Activated CD4-positive, alpha-beta T cell treated with anti-CD3 and anti-CD28 coated beads, Interleukin-2, amount 50 U/mL, for 24 hours (primary cell): ENCODE results near the gene DSCAM.
"Not testable (repeated sequence)": the region's sequence is repeated elsewhere in the genome, so short reads cannot be mapped to it uniquely, and the experiment has no call there.

ENCODE experiments used
- DNase-seq, 2 donors: peaks; one replicate each; pipeline ENCODE4 v3.0.0-alpha.2; 2020; ENCODE audit warnings: low read depth in 1 of 2, low spot score in 1 of 2

DSCAM gene

GRCh38 chr21:40191196-40191595 is 655.8 kb downstream of the DSCAM start:
- no peak for DNase-seq

DNA sequence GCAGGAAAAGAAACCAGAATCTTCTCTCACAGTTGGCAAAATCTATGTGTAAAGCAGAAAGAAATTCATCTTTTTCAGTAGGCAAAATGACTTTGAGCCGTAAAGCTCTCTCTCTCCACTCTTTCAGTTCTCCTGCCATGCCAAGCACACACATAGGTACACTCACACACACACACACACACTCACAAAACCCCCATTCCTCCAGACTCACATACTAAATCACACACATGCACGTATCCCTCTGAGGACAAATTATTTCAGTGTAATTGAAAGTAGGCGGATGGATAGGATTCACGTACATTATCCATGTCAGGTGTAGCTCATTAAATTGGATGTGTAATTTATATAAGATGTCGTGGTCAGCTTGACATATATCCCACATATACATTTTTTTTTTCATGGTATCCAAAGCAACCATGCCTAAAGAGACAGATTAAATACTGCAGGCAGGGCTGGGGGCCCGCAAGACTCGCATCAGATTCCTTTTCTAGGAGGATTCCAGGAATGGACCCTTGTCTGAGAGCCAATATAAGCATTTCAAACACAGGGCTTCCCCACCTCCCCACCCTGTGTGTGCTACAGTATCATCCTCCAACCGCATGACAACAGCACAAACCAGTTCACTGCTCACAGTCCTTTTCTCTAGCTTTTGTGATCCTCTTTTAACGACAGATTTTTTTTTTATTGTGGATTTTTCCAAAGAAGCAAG is 658.9 kb downstream of the DSCAM start:
- DNase-seq, result no peak

DNA sequence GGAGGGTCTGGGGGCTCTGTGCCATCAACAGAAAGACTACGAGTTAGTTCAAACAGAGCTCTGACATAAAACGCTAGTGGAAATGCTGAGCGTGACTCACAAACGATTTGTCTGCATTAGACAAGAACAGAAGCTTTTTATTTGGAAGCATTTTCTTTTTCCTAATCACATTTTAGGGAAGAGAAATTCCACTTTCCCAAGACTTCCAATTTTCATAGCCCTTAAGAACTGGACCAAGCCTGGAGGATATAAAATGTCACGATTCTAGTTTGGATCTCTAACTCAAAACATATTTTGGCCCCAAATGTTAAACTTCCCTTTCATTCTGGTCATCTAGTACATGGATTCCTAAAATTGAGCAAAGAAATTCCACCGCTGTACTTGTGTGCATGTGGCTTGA is 659.7 kb downstream of the DSCAM start:
- DNase-seq, result no peak

GRCh38 chr21:40186045-40186444 is 660.9 kb downstream of the DSCAM start:
- no peak for DNase-seq

DNA sequence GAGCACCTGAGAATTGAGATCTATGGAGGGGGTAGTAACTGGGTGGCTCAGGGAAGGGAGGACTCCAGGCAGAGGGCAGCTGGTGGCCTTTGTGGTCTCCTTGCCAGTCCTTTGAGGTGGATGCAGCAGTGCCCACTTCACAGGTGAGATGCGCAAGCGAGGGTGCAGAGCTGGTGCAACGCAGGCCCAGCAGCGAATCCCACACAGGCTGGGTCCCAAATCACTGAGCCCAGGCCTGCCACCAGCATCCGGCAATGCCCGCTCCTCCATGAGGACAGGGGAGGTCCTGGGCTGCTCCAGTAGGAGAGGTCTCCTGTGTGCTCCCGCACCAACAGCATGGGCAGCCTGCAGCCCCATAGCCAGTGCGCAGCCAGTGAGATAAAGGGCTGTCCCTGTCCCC is 661.8 kb downstream of the DSCAM start:
- no peak for DNase-seq

GRCh38 chr21:40182491-40182890 is 664.5 kb downstream of the DSCAM start:
- DNase-seq, result not testable (repeated sequence)

- DNase-seq, result no peak
Observed at GRCh38 chr21:40179166-40179565, 667.8 kb downstream of the DSCAM start.

DNA sequence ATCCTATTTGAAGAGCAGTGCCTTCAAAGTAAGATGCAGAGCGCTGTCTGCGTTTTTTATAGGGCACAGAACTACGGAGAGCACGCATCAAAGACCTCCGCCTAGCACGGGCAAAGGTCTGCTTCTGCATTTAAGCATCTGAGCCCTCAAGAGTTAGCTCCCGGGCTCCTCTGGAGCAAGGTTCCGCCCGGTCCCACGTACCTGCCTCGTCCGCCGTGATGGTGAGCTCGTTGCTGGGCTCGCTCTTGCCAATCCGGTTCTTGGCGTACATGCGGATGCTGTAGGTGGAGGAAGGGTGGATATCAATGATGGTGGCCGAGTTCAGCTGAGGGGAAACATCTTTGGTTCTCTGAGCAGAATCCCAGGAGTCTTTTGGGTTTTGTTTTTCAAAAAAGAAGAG is 668.2 kb downstream of the DSCAM start:
- no peak for DNase-seq

DNA sequence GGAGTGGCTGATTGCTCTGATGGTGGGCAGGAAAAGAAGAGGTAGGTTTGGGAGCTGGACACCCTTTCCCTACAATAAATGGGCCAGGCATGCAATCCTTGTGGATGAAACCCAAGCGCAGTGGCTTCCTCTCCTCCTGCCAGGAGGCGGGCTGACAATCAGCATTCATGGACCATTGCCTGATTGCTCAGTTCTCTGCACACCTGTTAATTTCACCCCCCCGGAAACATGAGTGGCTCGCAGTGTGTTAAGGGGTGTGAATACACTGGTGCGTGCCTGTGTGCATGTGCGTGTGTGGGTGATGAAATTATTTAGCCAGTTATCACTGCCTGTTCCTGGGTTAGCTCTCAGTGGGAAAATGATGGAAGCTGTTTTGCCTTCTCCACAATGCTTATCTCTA is 669.0 kb downstream of the DSCAM start:
- DNase-seq, result no peak

DNA sequence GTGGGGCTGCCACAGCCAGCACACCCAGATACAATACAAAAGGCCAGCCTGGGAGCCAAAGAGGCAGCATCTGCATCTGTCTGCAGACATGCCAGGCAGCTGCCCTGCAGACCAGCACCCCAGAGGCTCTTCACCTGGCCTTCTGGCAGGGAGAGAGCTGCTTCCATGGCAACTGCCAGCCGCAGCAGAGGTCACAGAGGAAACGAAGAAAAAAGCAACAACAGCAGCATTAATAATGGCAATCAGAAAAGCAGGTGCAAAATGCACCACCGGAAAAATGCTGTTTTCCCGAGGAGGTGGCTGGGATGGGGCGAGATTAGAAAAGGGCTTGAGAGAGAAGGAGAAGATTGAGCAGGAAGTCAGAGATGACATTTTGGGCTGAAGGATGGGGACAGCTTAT is 670.2 kb downstream of the DSCAM start:
- no peak for DNase-seq

DNA sequence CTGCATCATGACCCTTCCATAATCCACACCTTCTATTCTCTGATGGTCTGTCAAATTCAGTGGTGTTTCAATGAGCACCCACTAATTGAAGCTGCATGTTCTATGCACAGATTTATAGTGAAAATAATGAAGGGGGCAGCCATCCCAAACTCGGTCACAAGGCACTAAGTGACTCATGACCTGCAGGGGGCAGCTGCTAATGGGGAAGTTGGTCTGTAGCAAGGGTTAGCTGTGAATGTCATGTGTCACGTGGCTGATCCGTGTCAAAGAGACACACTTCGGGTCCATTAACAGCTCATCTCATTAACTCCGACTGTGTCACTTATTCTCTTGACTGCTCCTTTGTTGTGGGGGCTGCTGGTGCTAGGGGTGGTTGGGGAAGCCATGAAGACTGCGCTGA is 673.1 kb downstream of the DSCAM start:
- DNase-seq, result no peak

- no peak for DNase-seq
Observed at GRCh38 chr21:40169971-40170370, 677.0 kb downstream of the DSCAM start.

GRCh38 chr21:40166291-40166843 is 680.6 kb downstream of the DSCAM start:
- DNase-seq, result no peak

GRCh38 chr21:40165773-40166070 is 681.2 kb downstream of the DSCAM start:
- no peak for DNase-seq

DNA sequence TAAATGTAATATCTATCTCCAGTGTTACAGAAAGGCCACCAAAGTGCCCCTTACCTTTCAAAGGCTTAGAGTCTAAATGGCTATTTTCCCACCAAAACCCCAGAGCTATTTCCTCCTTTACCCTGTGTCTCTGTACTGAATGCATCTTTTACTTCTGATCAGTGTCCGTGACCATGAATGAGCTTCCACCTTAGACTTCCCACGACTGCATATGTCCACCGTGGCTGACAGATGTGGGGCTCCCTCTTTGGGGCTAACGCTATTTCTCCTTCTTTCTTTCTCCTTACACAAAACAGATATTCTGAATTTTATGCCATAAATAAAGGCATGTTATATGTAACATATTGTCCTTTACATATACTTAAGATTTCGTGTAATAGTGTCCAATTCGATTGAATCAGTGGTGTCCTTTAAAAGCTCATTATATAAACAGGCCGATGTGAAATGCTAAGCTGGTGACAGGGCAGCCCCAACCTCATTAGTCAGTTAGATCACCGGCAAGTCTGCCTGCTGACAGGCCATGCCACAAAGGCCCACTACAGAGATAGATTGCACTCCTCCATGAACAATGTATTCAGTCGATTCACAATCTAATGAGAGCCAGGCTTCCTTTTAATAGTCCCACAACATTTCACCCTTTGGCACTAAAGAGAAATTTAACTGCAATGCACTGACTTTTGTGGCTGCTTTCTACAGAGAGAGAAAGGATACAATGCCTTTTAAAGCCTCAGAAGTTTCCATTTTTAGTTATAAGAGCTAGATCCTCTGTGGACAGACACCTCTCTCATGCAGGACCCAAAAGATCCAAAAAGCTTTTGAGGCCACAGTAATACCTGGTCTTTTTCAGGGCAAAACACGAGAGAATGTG is 681.8 kb downstream of the DSCAM start:
- DNase-seq, result no peak

- no peak for DNase-seq
Observed at GRCh38 chr21:40162075-40162474, 684.9 kb downstream of the DSCAM start.

DNA sequence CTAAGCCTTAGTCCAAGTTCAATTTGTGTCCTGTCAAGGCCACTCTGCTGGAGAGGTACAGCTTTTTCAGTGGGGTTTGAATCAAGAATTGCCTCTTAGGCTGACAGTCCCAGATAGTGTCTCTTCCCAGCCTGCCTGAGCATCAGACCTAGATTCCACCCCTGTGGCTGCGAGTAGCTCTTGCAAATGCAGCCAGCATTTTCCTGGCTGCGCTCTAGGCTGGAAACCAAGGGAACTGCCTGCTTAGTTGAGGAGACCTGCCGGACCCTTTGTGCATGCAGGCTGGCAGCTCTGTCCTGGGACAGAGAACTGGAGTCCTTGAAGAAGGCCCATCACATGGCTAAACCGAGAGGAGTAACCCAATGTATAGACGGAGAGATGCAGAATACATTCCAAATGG is 686.0 kb downstream of the DSCAM start:
- no peak for DNase-seq

DNA sequence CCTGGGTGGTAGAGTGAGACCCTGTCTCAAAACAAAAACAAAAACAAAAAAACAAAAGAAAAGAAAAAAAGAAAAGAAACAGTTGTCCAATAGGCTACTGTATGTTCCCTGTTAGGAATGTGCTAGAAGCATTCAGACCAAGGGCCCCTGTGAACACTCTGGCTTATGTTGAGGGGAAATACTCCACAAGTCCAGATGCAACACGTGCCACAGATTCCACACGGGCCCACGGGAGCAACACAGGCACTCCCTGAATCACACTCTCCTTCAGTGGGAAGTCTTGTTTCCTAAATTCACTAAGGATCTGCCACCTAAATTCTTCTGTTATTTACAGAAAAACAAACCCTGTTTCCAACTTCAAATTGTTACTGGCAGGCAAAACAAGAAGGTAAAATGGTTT is 688.6 kb downstream of the DSCAM start:
- DNase-seq, result no peak

DNA sequence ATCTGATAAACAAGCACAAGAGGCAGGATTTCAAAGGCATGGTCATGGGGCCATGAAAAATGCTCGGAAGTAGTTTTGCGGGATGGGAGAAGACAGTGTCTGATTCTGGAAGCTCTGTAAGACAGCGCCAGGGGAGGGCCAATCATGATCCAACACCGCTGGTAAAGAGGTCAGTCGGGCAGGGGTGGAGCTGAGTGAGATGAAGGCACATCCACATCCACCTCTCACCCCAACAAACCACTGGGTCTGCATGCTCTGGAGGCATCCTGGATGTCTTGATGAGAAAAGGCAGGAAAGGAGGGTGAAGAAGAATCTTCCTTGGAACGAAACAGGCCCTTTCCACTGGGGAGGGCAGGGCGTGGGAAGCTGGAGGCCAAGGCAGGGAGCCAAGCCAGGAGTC is 691.4 kb downstream of the DSCAM start:
- DNase-seq, result no peak

DNA sequence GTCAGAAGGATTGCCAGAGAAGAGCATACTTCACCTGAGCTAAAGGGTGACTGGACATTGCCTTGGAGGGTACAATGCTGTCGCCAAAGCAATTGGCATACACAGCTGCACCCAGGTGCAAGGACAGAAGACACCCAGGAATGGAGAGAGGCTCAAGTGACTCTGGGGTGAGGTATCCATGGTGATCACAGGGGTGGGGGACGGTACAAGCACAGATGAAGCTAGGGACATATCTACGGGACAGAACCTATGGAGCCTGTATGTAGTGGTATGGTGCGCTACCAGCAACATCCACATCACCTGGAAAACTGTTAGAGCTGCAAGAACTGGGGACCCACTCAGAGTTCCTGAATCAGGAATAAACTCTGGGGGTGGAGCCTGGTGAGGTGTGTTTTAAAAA is 693.6 kb downstream of the DSCAM start:
- no peak for DNase-seq

- no peak for DNase-seq
Observed at GRCh38 chr21:40152476-40152875, 694.5 kb downstream of the DSCAM start.

- no peak for DNase-seq
Observed at GRCh38 chr21:40151611-40152010, 695.3 kb downstream of the DSCAM start.
